Activated effector memory CD4-positive, alpha-beta T cell treated with anti-CD3 and anti-CD28 coated beads, Interleukin-2, amount 50 U/mL, for 16 hours (primary cell): ENCODE data around the gene GRM1.

Experiments used
- DNase-seq: peaks from one replicate; pipeline ENCODE4 v3.0.0-alpha.2; 2020

Gene GRM1

DNA sequence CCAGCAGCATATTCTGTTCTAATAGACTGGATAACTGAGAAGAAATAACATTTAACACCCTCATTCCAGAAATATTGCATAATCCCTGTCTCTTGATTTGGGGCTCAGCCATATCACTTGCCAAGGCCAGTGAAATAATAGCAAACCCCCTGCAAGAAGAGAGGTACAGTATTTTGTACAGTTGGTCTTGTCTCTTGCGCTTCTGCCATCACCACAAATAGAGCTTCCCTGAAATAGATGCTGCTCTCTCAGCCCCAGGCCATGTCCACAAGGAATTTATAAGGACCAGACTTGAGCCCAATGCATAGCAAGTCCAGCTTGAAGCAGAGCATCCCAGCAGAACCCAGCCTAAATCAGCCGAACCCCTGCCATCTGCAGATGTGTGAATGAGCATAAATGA lies 254.0 kb downstream of the GRM1 start:
- DNase-seq: no peak

- DNase-seq: no peak
Observed at GRCh38 chr6:146284311-146284710, 255.4 kb downstream of the GRM1 start.

GRCh38 chr6:146286961-146287360 lies 258.1 kb downstream of the GRM1 start:
- DNase-seq: no peak

- no peak for DNase-seq
Observed at GRCh38 chr6:146287691-146288369, 259.0 kb downstream of the GRM1 start.

- DNase-seq: no peak
Observed at GRCh38 chr6:146289816-146290588, 261.1 kb downstream of the GRM1 start.

- no peak for DNase-seq
Observed at GRCh38 chr6:146290589-146290901, 261.7 kb downstream of the GRM1 start.

DNA sequence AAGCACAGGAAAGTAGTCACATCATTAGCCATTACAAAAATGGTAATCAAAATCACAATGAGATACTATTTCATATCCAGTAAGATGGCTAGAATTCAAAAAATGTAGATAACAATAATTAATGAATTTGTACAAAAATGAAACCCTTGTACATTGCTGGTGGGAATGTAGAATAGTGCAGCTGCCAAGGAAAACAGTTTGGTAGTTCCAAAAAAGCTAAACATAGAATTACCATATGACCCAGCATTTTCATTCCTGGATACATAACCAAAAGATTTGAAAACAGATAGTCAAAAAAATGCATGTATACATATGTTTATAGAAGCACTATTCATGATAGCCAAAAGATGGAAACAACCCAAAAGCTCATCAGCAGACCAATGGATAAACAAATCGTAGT lies 263.6 kb downstream of the GRM1 start:
- no peak for DNase-seq

- DNase-seq: no peak
Observed at GRCh38 chr6:146295695-146296094, 266.8 kb downstream of the GRM1 start.

- DNase-seq: no peak
Observed at GRCh38 chr6:146297815-146298214, 269.0 kb downstream of the GRM1 start.

DNA sequence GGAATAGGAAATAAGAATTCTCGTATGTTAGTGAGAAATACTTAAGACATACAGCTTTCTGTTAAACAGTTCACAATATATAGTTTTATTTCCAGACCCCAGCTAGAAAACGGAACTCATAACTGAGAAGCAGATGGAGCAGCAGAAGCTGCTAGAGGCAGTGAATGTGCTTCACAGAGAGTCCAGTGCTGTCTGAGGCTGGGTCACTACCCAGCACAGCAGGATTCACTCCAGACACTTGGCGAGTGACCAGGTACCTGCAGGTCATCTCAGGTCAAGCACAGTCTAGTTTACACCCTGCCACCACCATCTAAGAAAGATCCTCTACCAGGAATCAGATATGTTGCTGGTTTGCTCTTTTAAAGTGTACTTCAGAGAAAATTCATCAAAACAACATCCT lies 271.7 kb downstream of the GRM1 start:
- DNase-seq: no peak

DNA sequence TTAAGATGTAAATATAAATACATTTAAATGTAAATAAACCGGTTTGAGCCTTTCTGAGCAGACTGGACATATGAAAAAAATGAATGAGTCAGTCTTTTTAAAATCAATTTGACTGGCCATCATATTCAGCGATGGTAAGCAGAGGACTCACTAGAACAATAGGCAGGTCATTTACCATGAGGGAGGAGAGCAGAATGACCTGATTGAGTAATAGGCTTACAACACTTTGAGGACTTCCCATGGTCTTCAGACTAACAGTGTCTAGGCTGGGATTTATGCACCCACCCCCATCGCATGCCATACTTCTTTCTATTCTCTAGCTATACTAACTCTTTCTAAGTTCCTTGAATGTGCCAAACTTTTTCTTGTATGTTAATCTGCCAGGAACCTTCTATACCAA lies 272.9 kb downstream of the GRM1 start:
- DNase-seq: no peak

DNA sequence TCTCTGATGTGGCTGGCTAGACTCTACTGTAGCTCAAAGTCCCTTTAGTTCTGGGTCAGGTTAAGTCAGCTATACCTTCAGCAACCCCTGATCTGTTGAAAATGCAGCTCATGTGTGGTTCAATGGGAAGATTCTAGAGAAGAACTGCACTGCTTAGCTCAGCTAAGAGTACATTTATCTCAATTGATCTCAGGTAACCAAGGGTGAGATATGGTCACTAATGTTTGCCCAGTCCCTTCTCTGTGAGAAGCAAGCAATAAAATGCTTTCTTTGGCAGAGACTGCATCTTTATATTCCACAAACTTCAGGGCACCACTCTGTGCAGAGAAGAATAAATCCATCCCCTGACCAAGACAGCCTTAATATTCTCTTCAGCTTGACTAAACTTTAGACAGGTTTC lies 274.1 kb downstream of the GRM1 start:
- no peak for DNase-seq

GRCh38 chr6:146304181-146304580 lies 275.3 kb downstream of the GRM1 start:
- DNase-seq: no peak

GRCh38 chr6:146305092-146305491 lies 276.2 kb downstream of the GRM1 start:
- DNase-seq: no peak

- no peak for DNase-seq
Observed at GRCh38 chr6:146305951-146306350, 277.1 kb downstream of the GRM1 start.

- no peak for DNase-seq
Observed at GRCh38 chr6:146310628-146311027, 281.8 kb downstream of the GRM1 start.

DNA sequence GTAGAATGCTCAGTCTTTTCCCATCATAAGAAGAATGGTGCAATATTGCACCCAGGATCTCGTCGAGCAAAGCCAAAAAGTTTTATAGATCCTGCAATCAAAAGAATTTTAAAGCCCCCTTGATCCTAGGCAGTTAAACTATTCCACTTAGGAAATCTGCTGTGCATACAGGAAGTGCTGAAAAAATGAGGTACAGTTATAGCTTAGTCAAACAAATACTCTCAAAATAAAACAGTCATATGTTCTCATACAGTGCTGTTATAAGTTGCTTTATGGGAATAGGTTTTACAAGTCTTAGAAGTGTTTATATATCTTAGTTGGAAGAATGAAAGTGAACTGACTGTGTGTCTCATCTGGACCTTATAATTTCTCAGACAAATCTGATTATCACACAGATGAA lies 282.2 kb downstream of the GRM1 start:
- DNase-seq: no peak

DNA sequence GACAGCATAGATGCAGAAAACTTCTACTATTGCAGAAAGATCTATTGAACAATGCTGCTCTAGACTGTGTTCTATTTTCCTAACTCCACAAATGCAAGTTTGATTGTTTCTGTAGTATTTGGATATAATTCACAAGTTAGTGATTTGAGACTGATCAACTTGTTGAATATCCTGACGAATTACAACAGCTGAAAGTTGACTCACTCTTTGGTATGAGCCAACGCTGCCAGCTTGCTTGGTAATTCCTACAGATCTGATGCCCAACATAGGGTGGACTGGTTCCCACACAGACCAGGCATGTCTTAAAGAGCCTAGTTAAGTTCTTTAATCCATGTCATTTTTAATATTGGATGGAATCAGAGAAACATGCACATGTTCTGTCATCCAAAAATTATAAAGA lies 283.7 kb downstream of the GRM1 start:
- DNase-seq: no peak

- DNase-seq: no peak
Observed at GRCh38 chr6:146315381-146316174, 286.7 kb downstream of the GRM1 start.

- DNase-seq: no peak
Observed at GRCh38 chr6:146316175-146316495, 287.3 kb downstream of the GRM1 start.

- no peak for DNase-seq
Observed at GRCh38 chr6:146331013-146331412, 302.2 kb downstream of the GRM1 start.

DNA sequence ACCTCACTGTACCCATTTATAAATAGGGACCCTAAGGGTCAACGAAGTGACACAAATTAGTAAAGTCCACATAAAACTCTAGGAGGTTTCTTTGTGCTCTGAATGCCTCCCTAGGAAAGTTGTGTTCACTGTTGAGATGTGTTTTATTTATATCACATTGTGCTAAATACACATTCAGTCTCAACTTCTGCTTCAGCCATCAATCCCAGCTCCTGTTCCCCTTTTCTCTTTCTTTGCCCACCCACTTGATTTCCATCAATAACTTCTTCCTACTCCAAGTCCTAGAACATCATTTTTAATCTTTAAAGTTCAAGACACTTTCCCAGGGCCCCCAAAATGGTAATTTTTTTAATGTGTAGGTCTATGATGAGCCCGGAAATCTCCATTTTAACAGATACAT lies 306.5 kb downstream of the GRM1 start:
- no peak for DNase-seq

DNA sequence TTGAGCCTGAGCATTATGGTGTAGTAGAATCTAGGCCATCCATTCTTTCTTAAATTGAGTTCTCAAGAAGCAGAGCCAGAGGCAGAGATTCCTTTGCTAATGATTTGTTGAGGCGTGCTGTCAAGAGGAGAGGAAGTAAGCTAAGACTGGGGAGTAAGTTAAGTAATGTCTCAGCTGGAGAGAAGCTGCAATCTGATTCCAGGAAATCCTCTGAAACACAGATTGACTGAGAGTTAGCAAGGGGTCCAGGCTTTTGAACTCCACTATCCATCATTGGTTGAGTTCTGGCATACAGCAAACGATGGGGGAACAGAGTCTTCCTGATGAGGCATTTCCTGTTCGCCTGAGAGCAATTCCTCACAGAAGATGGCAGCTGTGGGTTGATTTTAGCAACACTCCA lies 307.3 kb downstream of the GRM1 start:
- no peak for DNase-seq

GRCh38 chr6:146337376-146337775 lies 308.5 kb downstream of the GRM1 start:
- DNase-seq: no peak
